ENCODE results near the gene KPNB1. TPM values are rescaled to one million over a fixed set of nuclear protein-coding genes. Genes with fewer than 3 reads are reported as not detected.

Gene KPNB1
- polyA plus RNA-seq, 1 donor = 164 TPM

- Histone ChIP-seq H3K27ac (ENCODE audit: low read length) (no peak overlapping the region), H3K4me3 (ENCODE audit: low read length) (no peak overlapping the region), H3K9me3 (ENCODE audit: control insufficient read depth, low read depth, low read length) (no peaks in the 10 kb centered on the region), H3K4me1 (ENCODE audit: control insufficient read depth, insufficient read depth, low read length) (no peaks in the 10 kb centered on the region), H3K36me3 (ENCODE audit: control insufficient read depth, insufficient read depth, low read length) (peaks cover 10% of the 10 kb centered on the region), H3K27me3 (ENCODE audit: control insufficient read depth, insufficient read depth, low read length) (peaks cover 3% of the 10 kb centered on the region)
- WGBS (ENCODE audit: insufficient coverage, low lambda C conversion rate) = no CpG with 5 or more reads among the region's 15 CpGs
- no peak for DNase-seq
These were observed 53.5 kb downstream of the KPNB1 start for GRCh38 chr17:47703191-47703591.

DNA sequence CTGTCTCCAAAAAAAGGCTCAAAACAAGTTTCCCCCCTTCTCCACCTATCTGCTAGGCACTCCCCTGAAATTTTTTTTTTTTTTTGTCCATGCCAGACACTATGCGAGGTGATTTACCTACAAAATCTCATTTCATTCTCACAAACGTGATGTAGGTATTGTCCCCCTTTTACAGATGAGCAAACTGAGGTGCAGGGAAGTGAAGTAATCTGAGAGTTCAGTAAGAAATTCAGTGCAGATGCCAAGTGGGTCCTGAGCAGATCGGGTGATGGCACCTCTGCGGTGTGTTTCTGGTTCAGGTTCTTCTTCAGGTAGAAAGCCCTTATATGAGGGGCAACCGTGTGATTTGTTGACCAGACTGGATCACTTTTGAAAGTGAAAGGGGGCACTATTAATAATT, 54.0 kb downstream of the KPNB1 start:
- no peak overlapping the region for H3K27ac ChIP-seq (ENCODE audit: low read length)

DNA sequence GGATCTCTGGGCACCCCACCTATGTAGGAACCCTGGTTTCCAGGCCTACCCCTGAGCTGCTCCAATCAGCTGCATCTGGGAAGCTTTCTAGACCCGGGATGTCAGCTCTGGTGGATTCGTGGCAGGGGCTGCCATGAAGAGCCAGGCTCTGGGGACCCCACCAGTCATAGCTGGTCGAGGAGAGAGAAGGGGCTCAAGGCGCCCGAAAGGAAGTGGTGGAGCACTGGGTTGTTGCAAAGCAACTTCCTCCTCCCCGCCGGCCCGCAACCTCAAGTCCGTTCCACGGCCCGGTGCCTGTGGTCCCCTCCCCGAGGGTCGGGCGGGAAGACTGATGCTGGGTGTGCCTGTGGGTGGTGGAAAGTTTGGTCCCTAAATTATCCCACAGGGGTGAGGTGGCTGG, 54.4 kb downstream of the KPNB1 start:
- Histone ChIP-seq H3K4me1 (ENCODE audit: control insufficient read depth, insufficient read depth, low read length) (no peaks in the 10 kb centered on the region), H3K4me3 (ENCODE audit: low read length) (no peak overlapping the region), H3K9me3 (ENCODE audit: control insufficient read depth, low read depth, low read length) (no peaks in the 10 kb centered on the region), H3K27me3 (ENCODE audit: control insufficient read depth, insufficient read depth, low read length) (peaks cover 6% of the 10 kb centered on the region), H3K27ac (ENCODE audit: low read length) (no peak overlapping the region), H3K36me3 (ENCODE audit: control insufficient read depth, insufficient read depth, low read length) (peaks cover 9% of the 10 kb centered on the region)
- no CpG with 5 or more reads among the region's 14 CpGs for WGBS (ENCODE audit: insufficient coverage, low lambda C conversion rate)
- DNase-seq = no peak

More for the DNA sequence above, 54.0 kb downstream of the KPNB1 start:
- H3K36me3 ChIP-seq (ENCODE audit: control insufficient read depth, insufficient read depth, low read length) = peaks cover 10% of the 10 kb centered on the region
- H3K4me1 ChIP-seq (ENCODE audit: control insufficient read depth, insufficient read depth, low read length) = no peaks in the 10 kb centered on the region
- no peak overlapping the region for H3K4me3 ChIP-seq (ENCODE audit: low read length)
- DNase-seq = no peak
- WGBS (ENCODE audit: insufficient coverage, low lambda C conversion rate) = no CpG with 5 or more reads among the region's 5 CpGs
- H3K9me3 ChIP-seq (ENCODE audit: control insufficient read depth, low read depth, low read length) = no peaks in the 10 kb centered on the region
- peaks cover 6% of the 10 kb centered on the region for H3K27me3 ChIP-seq (ENCODE audit: control insufficient read depth, insufficient read depth, low read length)

DNA sequence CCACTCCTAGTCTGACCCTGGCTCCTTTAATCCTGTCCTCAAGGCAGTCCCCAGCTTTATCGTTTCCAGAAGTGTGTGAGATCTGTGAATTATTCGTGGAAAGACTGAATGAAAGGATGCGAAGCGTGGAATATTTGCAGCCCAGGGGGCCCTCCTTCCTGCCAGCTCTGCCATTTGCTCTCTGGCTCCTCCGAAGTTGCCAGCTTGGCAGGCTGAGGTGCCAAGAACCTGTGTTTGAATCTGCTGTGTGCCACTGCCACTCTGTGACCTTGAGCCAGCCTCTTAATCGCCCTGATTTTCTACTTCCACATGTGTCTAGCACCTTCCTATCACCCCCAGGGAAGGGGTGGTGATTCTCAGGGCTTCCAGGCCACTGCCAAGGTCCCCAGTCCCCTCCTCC, 55.0 kb downstream of the KPNB1 start:
- H3K4me1 ChIP-seq (ENCODE audit: control insufficient read depth, insufficient read depth, low read length) = no peaks in the 10 kb centered on the region
- no peak overlapping the region for H3K4me3 ChIP-seq (ENCODE audit: low read length)
- H3K27me3 ChIP-seq (ENCODE audit: control insufficient read depth, insufficient read depth, low read length) = peaks cover 6% of the 10 kb centered on the region
- peaks cover 9% of the 10 kb centered on the region for H3K36me3 ChIP-seq (ENCODE audit: control insufficient read depth, insufficient read depth, low read length)
- no peaks in the 10 kb centered on the region for H3K9me3 ChIP-seq (ENCODE audit: control insufficient read depth, low read depth, low read length)
- DNase-seq = no peak
- WGBS (ENCODE audit: insufficient coverage, low lambda C conversion rate) = 100% methylated on average over 1 of the region's 6 CpGs
- no peak overlapping the region for H3K27ac ChIP-seq (ENCODE audit: low read length)

GRCh38 chr17:47705536-47706530, 56.1 kb downstream of the KPNB1 start:
- H3K9me3 ChIP-seq (ENCODE audit: control insufficient read depth, low read depth, low read length) = no peaks in the 10 kb centered on the region
- 83% methylated on average over 2 of the region's 12 CpGs for WGBS (ENCODE audit: insufficient coverage, low lambda C conversion rate)
- H3K27me3 ChIP-seq (ENCODE audit: control insufficient read depth, insufficient read depth, low read length) = peaks cover 6% of the 10 kb centered on the region
- no peaks in the 10 kb centered on the region for H3K4me1 ChIP-seq (ENCODE audit: control insufficient read depth, insufficient read depth, low read length)
- no peak overlapping the region for H3K27ac ChIP-seq (ENCODE audit: low read length)
- DNase-seq = no peak
- peaks cover 11% of the 10 kb centered on the region for H3K36me3 ChIP-seq (ENCODE audit: control insufficient read depth, insufficient read depth, low read length)
- no peak overlapping the region for H3K4me3 ChIP-seq (ENCODE audit: low read length)

- peaks cover 13% of the 10 kb centered on the region for H3K36me3 ChIP-seq (ENCODE audit: control insufficient read depth, insufficient read depth, low read length)
- DNase-seq = no peak
- H3K27ac ChIP-seq (ENCODE audit: low read length) = no peak overlapping the region
- WGBS (ENCODE audit: insufficient coverage, low lambda C conversion rate) = no CpG with 5 or more reads among the region's 4 CpGs
- peaks cover 6% of the 10 kb centered on the region for H3K27me3 ChIP-seq (ENCODE audit: control insufficient read depth, insufficient read depth, low read length)
- no peaks in the 10 kb centered on the region for H3K4me1 ChIP-seq (ENCODE audit: control insufficient read depth, insufficient read depth, low read length)
- H3K4me3 ChIP-seq (ENCODE audit: low read length) = no peak overlapping the region
- no peaks in the 10 kb centered on the region for H3K9me3 ChIP-seq (ENCODE audit: control insufficient read depth, low read depth, low read length)
These were observed 57.5 kb downstream of the KPNB1 start for GRCh38 chr17:47707056-47707804.

DNA sequence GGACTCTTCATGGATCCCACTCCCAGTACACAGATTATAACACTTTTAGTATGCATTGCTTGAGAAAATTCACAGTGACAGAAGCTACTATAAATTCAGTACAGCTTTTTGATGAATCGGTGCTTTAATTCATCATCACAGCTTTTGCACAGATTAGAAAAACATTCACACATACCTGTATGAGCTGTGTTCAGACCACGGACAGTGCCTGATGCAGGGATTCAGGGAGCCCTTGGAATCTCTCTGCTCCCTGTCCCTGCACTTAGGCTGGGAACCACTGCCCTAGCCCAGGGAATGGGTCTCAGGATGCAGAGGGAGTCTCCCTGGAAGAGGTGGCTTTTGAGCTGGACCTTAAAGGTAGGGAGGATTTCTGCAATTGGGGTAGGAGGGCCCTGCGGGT, 58.2 kb downstream of the KPNB1 start:
- Histone ChIP-seq H3K27me3 (ENCODE audit: control insufficient read depth, insufficient read depth, low read length) (peaks cover 12% of the 10 kb centered on the region), H3K36me3 (ENCODE audit: control insufficient read depth, insufficient read depth, low read length) (peaks cover 13% of the 10 kb centered on the region), H3K27ac (ENCODE audit: low read length) (no peak overlapping the region), H3K9me3 (ENCODE audit: control insufficient read depth, low read depth, low read length) (no peaks in the 10 kb centered on the region), H3K4me3 (ENCODE audit: low read length) (no peak overlapping the region), H3K4me1 (ENCODE audit: control insufficient read depth, insufficient read depth, low read length) (no peaks in the 10 kb centered on the region)
- no peak for DNase-seq
- WGBS (ENCODE audit: insufficient coverage, low lambda C conversion rate) = no CpG with 5 or more reads among the region's 3 CpGs

- Histone ChIP-seq H3K27ac (ENCODE audit: low read length) (no peak overlapping the region), H3K36me3 (ENCODE audit: control insufficient read depth, insufficient read depth, low read length) (peaks cover 13% of the 10 kb centered on the region), H3K9me3 (ENCODE audit: control insufficient read depth, low read depth, low read length) (no peaks in the 10 kb centered on the region), H3K4me3 (ENCODE audit: low read length) (no peak overlapping the region), H3K4me1 (ENCODE audit: control insufficient read depth, insufficient read depth, low read length) (no peaks in the 10 kb centered on the region), H3K27me3 (ENCODE audit: control insufficient read depth, insufficient read depth, low read length) (peaks cover 16% of the 10 kb centered on the region)
- no peak for DNase-seq
- no CpG with 5 or more reads among the region's 31 CpGs for WGBS (ENCODE audit: insufficient coverage, low lambda C conversion rate)
These were observed 58.7 kb downstream of the KPNB1 start for GRCh38 chr17:47708312-47708863.

DNA sequence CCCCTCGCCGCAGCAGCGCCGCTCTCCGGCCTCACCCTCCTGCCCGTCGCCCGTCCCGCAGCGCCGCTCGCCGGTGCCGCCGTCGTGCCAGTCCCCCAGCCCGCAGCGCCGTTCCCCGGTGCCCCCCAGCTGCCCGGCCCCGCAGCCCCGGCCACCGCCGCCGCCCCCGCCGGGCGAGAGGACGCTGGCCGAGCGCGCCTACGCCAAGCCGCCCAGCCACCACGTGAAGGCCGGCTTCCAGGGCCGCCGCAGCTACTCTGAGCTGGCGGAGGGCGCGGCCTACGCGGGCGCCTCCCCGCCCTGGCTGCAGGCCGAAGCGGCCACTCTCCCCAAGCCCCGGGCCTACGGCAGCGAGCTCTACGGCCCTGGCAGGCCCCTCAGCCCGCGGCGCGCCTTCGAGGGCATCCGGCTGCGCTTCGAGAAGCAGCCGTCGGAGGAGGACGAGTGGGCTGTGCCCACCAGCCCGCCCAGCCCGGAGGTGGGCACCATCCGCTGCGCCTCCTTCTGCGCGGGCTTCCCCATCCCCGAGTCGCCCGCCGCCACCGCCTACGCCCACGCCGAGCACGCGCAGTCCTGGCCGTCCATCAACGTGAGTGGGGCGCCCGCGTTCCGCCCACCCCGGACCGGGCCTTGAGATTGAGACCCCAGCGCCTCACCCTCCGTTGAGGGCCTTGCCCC, 59.3 kb downstream of the KPNB1 start:
- H3K36me3 ChIP-seq (ENCODE audit: control insufficient read depth, insufficient read depth, low read length) = peaks cover 11% of the 10 kb centered on the region
- no peak overlapping the region for H3K4me3 ChIP-seq (ENCODE audit: low read length)
- H3K27me3 ChIP-seq (ENCODE audit: control insufficient read depth, insufficient read depth, low read length) = peaks cover 21% of the 10 kb centered on the region
- WGBS (ENCODE audit: insufficient coverage, low lambda C conversion rate) = no CpG with 5 or more reads among the region's 89 CpGs
- H3K9me3 ChIP-seq (ENCODE audit: control insufficient read depth, low read depth, low read length) = no peaks in the 10 kb centered on the region
- DNase-seq = peak in 1 of 2 donors; percentile 36
- no peaks in the 10 kb centered on the region for H3K4me1 ChIP-seq (ENCODE audit: control insufficient read depth, insufficient read depth, low read length)
- no peak overlapping the region for H3K27ac ChIP-seq (ENCODE audit: low read length)

- no peak overlapping the region for H3K27ac ChIP-seq (ENCODE audit: low read length)
- H3K4me3 ChIP-seq (ENCODE audit: low read length) = no peak overlapping the region
These were observed 59.9 kb downstream of the KPNB1 start for GRCh38 chr17:47709594-47709993.

More at GRCh38 chr17:47709594-47709993, 59.9 kb downstream of the KPNB1 start:
- Histone ChIP-seq H3K4me1 (ENCODE audit: control insufficient read depth, insufficient read depth, low read length) (no peaks in the 10 kb centered on the region), H3K9me3 (ENCODE audit: control insufficient read depth, low read depth, low read length) (no peaks in the 10 kb centered on the region), H3K36me3 (ENCODE audit: control insufficient read depth, insufficient read depth, low read length) (peaks cover 10% of the 10 kb centered on the region), H3K27me3 (ENCODE audit: control insufficient read depth, insufficient read depth, low read length) (peaks cover 24% of the 10 kb centered on the region)
- no CpG with 5 or more reads among the region's 3 CpGs for WGBS (ENCODE audit: insufficient coverage, low lambda C conversion rate)
- no peak for DNase-seq

All from large intestine (tissue), 3 donors.